ENCODE measurements around the gene OVOL3.

- no peak for TF ChIP-seq CTCF (IDR thresholded peaks at IDR 0.05)
- TF ChIP-seq POLR2A (IDR thresholded peaks at IDR 0.05): no peak
Observed at GRCh38 chr19:36089847-36090246, 21.1 kb upstream of the OVOL3 start.
